GM21447 (cell line): ENCODE measurements around the gene AQP2.

Source experiments
- ATAC-seq: cut with Tn5 transposase; IDR thresholded peaks from one replicate; pipeline ENCODE4 v1.9.1; 2021; ENCODE audit not compliant: unreplicated experiment

Gene AQP2

DNA sequence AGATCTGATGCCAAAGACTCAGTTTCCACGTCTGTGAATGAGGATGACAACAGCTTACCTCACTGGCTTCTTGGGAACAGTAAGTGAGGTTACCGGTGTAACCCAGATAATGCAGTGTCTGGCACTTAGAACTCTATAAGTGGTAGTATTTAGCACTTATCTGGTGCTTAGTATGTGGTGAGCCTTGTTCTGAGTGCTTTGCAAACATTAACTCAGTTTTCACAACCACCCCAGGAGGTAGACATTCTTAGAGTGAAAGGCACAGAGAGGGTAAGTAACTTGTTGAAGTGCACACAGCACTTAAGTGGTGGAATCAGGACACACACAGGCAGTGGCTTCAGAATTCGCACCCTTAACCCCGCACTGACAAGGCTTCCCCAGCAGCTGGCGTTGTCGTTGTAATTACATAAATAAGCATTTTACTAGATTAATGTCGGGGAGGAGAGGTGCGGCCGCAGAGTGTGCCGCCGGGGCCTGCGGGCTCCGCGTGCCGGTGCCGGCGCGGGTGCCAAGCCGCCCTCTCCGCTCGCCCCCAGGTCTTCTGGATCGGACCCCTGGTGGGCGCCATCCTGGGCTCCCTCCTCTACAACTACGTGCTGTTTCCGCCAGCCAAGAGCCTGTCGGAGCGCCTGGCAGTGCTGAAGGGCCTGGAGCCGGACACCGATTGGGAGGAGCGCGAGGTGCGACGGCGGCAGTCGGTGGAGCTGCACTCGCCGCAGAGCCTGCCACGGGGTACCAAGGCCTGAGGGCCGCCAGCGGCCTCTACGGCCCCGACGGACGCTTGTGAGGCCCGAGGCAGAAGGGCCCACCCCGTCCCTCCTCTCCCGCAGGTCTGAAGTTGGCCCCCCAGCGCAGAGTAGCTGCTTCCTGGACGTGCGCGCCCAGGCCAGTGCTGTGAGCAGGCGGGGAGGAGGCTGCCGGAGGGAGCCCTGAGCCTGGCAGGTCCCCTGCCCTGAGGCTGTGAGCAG, 4.6 kb downstream of the AQP2 start:
- no peak for ATAC-seq

DNA sequence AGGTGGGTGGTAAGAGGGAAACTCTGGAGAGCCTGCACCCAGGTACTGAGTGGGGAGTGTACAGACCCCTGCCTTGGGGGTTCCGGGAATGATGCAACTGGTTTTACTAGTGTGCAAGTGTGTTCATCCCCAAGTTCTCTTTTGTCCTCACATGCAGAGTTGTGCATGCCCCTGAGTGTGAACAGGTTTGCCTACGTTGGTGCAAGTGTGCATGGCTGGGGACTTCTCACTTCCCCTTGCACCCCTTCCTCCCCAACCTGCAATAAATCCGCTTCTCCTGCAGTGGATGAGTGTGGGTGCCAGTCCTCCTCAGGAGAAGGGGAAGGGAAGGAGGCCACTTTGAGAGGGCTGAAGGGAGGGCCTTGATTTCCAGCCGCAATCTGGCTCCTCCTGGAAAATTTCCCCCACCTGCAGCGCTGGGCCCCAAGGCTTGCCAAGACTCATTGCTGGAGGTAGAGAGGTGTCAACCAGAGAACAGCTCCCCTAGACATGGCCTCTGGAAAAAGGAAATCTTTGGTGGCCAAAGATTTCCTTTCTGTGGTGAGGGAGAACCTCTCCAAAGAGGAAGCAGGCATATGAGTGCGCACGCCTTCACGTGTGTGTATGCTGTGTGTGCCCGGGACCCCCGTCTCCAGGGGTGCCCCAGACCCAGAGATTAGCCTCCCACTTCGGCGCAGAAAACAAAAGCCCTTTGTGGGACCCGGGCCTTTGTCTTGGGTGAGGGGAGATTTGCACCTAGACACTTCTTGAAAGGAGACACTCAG, 5.5 kb downstream of the AQP2 start:
- ATAC-seq, result no peak

DNA sequence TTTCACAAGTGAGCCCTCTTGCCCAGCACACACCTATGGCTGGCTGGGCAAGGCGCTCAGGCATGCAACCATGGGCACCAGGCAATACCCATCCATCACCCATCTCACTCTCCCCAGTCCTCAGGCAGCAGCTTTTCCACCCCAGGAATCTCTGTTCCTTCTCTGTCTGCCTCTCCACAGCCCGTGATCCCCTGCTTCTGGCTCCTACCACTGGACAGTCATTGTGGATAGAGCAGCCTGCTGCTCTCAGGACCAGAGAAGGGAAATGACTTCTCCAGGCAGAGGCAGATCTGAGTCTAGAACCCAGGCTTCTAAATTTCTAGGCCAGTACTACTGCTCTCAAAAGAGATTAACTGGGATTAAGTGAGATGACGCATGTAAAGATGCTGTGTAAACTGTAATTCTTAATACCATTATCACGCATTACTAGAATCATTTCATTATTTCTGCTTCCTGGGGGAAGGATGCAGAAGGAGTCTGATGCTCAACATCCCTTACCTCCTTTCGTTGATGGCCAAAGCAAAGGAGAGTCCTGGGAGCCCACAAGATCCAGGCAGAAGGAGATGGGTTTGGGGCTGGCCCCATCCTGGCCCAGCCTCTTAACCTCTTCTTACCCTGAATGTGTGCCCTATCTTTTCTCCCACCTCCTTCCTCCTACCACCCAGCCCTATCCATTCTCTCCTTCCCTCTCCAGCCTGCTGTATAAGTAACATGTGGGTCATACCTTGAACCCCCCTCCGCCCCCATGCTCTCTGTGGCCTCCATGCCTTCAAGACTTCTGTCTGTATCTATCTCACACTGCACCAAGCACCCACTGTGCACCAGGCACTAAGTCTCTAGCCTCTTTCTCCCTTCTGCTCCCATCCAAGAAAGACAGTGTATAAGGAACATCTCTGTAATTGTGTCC, 6.4 kb downstream of the AQP2 start:
- ATAC-seq, result no peak

DNA sequence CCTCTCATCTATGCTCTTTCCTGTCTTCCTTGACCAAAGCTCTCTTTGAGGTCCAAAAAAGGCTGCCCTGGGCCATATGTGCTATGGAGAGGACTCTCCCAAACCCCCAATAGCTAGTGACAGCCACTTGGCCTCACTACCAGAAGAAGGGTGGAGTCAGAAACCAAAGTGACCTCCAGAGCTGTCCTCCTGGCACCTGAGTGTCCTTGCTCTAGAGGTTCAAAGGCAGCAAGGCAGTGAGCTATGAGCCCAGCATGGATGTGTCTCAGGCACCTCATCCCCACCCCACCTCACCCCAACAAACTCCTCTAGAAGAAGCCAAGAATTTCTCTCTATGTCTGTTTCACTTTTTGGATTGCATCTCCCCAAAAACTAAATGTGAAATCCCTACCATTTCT, 7.0 kb downstream of the AQP2 start:
- no peak for ATAC-seq

DNA sequence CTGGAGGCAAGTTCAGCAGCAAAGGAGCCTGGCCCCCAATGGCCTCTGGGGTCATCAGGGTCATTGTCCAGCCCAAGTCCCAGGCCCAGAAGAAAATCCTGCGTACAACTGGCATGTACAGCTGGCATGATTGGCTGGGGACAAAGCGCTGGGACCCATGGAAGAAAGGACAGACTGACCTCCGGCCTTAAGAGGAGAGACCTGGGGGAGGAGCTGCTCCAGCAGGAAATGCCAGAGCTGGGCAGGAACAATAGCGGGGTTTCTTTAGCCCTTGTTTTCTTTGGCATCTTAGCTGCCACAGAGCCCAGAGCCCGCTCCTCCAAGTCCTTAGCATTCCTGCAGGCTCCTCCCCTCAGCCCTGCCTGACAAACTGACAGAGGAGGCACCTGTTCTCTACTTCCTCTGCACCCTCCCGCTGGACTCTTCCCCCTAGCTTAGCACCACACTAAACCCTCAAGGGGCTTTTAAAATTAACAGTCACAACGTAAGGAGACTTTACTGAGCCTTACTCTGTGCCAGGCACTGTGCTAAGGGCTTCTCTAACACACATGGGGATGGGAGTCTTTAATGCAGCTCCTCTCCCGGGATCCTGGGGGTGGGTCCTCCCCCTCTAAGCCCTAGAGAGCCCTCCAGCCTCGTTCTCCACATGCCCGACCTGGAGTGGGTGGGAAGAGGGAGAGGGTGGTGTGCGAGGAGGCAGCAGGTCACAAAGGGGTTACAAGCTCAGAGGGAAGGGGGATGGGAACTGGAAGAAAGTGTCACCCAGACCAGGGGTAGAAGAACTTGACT, 9.3 kb downstream of the AQP2 start:
- no peak for ATAC-seq

DNA sequence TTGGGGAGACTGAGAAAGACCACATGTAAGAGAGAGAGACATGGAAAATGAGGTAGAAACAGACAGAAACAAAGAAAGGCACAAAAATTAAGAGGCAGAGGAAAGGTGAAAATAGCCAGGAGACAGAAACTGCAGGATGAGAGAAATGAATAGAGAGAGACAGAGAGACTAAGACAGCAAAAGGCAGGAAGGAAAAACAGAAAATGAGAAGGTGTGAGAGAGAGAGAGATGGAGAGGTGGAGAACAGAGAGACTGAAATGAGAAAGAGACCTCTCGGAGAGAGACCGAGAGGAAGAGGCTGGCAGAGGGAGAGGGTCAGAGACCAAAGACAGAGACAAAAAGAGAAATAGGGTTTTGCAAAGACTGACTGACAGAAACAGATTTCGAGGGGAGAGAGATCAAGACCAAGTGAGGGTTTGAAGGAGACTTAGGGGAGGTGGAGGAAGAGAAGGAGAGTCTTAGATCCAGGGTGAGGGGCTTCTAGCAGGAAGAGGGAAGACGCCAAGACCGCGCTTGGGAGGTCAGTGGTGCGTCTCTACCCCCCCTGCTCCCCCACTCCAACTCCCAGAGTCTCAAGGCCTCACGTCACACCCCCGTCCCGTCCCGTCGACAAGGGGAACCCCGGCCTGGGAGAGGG, 10.1 kb downstream of the AQP2 start:
- no peak for ATAC-seq

DNA sequence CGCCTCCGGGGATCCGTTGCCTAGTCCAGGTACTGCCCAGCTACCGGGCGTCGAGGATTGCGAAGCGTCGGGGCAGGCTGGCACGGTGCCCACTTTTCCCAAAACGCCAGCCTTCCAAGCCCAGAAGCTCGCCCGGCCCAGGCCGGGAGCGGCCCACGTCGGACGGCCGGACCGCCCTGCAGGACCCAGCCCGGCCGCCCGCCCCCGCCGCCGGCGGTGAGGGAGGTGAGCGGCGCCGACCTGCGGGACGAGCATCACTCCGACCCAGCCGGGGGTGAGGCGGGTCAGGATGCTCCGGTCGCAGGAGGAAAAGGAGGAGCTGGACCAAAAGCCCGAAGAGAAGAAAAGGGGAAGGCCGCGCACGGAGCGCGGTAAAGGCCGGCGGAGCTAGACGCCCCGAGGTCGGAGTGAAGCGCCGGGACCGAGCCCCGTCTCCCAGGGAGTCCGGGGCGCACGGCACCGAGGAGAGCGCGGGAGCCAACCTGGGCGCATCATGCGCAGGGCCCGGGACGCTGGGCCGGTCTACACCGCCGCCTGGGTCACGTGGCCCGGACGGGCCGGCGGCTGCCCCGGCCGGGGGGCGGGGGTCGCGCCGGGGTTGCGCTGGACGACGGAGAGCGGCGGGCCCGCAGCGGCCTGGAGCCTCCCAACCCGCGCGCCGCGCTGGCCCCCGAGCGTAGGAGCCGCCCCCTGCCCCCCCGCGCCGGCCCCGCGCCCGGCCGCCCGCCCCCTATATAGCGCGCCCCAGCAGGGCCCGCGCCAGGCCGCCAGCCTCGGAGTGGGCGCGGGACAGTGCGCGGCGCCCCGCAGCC, 10.8 kb downstream of the AQP2 start, which contains the start of gene AQP5:
TSS of gene AQP5 (plus strand) at position 762 of the 812 bp plus-strand sequence. CDS start 146 bp downstream, outside the sequence.
- ATAC-seq, result no peak

DNA sequence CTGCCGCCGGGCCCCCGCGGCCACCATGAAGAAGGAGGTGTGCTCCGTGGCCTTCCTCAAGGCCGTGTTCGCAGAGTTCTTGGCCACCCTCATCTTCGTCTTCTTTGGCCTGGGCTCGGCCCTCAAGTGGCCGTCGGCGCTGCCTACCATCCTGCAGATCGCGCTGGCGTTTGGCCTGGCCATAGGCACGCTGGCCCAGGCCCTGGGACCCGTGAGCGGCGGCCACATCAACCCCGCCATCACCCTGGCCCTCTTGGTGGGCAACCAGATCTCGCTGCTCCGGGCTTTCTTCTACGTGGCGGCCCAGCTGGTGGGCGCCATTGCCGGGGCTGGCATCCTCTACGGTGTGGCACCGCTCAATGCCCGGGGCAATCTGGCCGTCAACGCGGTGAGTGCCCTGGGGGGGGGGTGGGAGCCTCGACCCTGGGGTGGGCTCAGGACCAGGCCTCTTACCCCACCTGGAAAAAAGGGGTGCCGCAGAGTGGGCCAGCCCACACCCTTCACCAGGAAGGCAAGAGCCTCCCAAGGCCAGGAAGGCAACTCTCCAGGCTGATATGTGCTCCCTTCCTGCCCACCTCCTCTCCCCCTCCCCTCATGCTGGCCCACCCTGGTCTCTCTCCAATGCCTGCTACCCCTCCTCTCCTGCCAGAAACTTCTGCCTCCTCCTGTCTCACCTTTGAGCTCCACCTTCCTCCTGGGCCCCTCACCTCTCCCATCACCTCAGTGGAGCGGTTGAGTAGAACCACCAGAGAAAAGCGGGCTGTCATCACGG, 11.6 kb downstream of the AQP2 start:
- ATAC-seq, result no peak

DNA sequence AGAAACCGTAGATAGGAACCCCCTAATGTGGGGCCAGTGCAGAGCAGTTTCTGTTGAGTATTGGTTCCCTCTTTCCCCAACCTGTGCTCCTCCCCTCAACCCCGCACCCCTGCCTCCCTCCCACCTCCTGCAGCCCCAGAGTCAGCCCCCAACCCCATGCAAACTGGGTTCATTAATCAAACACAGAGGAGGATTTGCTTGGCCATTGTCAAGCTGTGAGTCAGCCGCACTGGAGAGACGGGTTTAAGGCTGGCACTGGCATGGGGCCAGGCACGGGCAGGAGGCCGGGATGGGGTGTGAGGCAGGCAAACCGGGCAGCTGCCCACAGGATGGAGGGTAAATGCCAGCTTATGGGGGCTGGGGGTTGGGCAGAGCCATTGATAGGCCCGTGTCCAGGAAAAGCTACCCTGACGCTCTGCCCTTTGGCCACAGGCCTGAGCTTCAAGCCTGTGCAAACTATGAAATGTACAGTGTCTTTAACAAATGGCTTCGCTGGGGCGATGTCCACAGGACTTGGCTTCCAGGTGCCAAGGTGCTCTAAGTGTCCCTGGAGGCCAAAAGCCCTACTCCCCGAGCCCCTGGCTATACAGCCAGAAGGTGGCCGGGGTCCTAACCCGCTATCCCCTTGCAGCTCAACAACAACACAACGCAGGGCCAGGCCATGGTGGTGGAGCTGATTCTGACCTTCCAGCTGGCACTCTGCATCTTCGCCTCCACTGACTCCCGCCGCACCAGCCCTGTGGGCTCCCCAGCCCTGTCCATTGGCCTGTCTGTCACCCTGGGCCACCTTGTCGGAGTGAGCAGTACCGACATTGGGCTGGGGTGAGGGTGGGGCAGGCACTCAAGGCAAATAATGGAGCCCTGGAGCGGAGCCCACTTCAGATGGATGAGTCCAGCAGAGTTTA, 12.6 kb downstream of the AQP2 start:
- no peak for ATAC-seq

DNA sequence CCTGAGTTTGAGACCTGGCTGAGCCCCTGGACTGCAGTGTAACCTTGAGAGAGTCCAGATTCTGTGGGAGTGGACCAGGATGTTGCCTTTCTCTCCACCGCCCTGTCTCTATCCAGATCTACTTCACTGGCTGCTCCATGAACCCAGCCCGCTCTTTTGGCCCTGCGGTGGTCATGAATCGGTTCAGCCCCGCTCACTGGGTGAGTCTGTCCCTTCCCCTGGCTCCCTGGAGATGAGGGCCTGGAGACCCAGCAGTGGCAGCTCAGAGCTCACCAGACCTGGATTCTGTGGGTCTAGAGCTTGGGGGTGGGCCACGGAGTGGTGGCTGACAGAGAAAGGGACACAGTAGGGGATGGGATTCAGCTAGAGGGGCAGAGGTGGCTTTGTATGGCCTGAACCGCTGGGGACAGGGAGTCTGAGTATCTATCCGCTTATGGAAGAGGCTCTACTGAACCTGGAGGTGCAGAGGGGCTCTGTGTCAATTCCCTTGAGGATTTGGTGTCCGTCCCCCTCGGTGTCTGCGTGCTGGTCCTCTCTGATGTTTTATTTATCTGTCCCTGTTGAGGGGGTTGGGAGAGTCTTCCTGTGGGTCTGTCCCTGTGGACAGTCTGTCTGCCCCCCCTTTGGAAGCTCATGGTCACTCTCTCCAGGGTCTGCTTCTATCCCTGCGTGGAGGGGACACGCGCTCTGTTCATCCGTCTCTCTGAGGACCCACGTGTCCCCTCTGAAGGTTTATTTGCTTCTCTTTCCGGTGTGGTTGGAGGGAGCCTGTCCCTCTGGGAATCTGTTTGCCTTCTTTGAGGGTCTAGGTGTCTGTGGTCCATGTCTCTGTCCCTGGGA, 13.7 kb downstream of the AQP2 start:
- no peak for ATAC-seq

DNA sequence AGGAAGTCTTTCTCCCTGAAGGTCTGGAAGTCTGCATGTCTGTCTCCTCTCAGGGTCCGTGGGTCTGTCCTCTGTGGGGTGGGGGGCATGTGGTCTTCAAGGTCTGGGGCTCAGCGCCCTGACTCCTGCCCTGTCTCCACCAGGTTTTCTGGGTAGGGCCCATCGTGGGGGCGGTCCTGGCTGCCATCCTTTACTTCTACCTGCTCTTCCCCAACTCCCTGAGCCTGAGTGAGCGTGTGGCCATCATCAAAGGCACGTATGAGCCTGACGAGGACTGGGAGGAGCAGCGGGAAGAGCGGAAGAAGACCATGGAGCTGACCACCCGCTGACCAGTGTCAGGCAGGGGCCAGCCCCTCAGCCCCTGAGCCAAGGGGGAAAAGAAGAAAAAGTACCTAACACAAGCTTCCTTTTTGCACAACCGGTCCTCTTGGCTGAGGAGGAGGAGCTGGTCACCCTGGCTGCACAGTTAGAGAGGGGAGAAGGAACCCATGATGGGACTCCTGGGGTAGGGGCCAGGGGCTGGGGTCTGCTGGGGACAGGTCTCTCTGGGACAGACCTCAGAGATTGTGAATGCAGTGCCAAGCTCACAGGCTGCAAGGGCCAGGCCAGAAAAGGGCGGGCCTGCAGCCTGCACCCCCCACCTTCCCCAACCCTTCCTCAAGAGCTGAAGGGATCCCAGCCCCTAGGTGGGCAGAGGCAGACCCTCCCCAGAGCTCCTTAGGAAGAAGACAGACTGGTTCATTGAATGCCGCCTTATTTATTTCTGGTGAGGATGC, 14.5 kb downstream of the AQP2 start:
- ATAC-seq, result no peak

DNA sequence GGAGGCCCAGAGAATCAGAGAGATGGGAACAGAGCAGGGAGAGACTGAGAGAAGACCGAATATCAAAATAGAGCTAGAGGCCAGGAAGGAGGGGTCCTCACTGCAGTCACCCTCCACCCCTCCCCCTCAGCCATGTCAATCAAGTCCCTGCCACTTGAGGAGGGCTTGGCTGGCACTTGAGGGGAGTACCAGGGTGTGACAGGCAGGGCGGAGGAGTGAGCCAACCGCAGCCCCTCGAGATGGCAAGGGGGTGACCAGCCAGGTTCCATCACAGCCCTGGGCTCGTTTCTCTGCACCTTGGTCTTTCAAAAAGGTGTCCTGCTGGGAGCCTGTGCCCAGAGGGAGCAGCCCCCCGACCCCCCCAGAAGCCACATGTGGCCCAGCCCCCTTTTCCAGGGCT, 15.3 kb downstream of the AQP2 start:
- ATAC-seq, result no peak

DNA sequence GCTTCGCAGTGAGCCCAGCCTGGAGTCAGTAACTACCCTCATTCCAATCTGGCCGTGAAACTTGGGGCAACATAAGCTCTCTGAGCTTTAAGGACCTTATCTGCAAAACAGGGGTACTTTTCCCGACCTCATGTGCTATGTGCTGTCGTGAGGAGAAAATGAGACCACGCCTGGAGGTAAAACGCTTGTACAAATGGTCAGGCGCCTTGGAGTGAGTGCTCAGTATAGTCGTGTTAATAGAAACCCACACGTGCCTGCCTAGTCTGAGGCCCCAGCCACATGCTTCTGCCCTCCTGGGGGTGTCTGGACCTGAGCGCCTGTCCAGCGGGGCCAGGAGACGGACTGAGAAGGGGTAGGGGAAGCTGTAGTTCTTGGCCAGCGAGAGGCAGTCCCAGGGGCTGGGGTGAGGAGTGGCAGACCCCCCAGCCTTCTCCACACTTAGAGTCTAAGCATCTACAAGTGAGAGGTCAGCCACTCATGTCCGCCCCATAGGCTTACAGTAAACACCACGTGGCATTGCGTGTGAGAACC, 16.0 kb downstream of the AQP2 start:
- no peak for ATAC-seq

DNA sequence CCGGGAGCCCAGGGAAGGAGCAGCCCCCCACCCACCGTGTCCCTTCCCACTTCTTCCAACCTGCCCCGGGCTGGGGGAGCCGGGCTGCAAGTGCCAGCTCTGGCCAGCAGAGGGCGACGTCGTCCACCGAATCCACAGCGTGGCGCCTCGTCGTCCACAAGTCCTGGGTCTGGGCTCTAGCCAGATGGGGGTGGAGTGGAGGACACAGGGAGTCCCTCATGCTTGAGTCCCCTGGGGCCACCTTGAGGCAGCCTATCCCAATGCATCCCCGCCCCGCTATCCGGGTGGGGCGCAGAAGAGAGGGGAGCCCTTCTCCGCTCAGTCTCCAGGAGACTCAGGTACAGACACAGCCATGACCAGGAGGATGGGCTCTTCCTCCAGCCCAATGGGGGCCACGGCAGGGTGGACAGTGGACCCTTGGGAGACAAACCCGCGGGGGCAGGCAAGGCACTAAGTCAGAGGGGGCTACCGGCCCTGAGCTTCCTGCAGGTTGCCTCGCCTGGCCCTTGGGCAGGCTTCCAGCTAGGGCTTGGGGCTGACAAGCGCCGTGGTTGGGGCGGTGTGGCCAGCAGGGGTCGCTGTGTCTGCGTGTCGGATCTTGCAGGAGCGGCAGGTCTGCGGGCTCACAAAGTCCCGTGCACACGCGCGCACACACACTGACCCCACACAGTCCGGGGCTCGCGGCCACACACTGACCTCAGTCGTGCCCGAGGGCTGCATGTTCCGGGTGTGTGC, 16.7 kb downstream of the AQP2 start:
- peak; percentile 73 for ATAC-seq
